PC-9 (cell line): ENCODE measurements around the gene MED7.

ENCODE experiments used
- EZH2 ChIP-seq: fragments of 200-600 bp; sonication (generic); IDR thresholded peaks from 2 replicates; pipeline ENCODE4 v1.8.0; 2017; ENCODE audit warnings: antibody characterized with exemption, low read depth
- TF ChIP-seq, protein P1 (sequence below): fragments of 200-600 bp; sonication (generic); conservative IDR thresholded peaks from 2 replicates; pipeline ENCODE4 v1.6.1; 2017; ENCODE audit warnings: mixed run types, antibody characterized with exemption, mild to moderate bottlenecking, moderate library complexity

- TF ChIP-seq, protein P1, sequence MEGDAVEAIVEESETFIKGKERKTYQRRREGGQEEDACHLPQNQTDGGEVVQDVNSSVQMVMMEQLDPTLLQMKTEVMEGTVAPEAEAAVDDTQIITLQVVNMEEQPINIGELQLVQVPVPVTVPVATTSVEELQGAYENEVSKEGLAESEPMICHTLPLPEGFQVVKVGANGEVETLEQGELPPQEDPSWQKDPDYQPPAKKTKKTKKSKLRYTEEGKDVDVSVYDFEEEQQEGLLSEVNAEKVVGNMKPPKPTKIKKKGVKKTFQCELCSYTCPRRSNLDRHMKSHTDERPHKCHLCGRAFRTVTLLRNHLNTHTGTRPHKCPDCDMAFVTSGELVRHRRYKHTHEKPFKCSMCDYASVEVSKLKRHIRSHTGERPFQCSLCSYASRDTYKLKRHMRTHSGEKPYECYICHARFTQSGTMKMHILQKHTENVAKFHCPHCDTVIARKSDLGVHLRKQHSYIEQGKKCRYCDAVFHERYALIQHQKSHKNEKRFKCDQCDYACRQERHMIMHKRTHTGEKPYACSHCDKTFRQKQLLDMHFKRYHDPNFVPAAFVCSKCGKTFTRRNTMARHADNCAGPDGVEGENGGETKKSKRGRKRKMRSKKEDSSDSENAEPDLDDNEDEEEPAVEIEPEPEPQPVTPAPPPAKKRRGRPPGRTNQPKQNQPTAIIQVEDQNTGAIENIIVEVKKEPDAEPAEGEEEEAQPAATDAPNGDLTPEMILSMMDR: no peak
- TF ChIP-seq EZH2: no peak
These were observed 35.2 kb downstream of the MED7 start for GRCh38 chr5:157107508-157107907.
